ENCODE measurements around the gene CHST8.

DNA sequence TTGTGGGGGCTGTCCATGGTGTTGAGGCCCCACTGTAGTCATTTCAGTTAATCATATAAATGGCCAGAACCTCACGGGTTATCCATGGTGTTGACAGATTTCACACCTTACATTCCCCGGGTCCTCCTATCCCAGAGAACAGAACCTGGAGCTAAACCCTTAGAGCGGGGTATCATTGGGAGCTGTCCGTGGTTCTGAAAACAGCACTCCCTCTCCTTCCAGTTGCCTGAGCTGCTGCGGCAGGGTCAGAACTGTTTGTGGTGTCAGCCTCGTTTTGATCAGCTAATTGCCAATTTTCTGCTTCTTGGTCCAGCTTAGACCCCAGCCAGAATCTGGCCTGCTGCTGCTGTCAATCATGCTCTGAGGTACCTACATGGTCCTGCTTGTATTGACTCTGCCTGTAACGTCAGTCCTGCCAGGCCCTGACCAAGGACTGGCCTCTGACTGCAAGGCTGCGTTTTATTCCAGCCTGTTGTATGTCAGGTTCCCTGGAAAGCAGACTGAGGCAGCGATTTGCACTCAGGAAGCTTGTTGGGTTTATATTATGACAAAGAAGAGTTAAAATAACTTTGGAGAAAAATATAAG, 119.2 kb downstream of the CHST8 start:
- TF ChIP-seq, protein P1, sequence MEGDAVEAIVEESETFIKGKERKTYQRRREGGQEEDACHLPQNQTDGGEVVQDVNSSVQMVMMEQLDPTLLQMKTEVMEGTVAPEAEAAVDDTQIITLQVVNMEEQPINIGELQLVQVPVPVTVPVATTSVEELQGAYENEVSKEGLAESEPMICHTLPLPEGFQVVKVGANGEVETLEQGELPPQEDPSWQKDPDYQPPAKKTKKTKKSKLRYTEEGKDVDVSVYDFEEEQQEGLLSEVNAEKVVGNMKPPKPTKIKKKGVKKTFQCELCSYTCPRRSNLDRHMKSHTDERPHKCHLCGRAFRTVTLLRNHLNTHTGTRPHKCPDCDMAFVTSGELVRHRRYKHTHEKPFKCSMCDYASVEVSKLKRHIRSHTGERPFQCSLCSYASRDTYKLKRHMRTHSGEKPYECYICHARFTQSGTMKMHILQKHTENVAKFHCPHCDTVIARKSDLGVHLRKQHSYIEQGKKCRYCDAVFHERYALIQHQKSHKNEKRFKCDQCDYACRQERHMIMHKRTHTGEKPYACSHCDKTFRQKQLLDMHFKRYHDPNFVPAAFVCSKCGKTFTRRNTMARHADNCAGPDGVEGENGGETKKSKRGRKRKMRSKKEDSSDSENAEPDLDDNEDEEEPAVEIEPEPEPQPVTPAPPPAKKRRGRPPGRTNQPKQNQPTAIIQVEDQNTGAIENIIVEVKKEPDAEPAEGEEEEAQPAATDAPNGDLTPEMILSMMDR (IDR thresholded peaks at IDR 0.05; ENCODE audit: low read depth, low read length, missing input control) = no peak
- TF ChIP-seq ATF3 (IDR thresholded peaks at IDR 0.05) (no peak), TAF1 (conservative IDR thresholded peaks at IDR 0.05) (no peak), ZBTB33 (IDR thresholded peaks at IDR 0.05) (no peak), YY1 (IDR thresholded peaks at IDR 0.05) (no peak), SP1 (IDR thresholded peaks at IDR 0.05) (no peak), REST (IDR thresholded peaks at IDR 0.05) (peak; percentile 99), EGR1 (IDR thresholded peaks at IDR 0.05; ENCODE audit: low read depth in 2 of 2) (no peak), GABPA (IDR thresholded peaks at IDR 0.05 in 1 of 2, conservative IDR thresholded peaks at IDR 0.05 in 1 of 2) (no peak)
